ENCODE data around the gene TRIM32. TPM values are rescaled to one million over a fixed set of nuclear protein-coding genes. Genes with fewer than 3 reads are reported as not detected.

Gene TRIM32
- total RNA-seq: 11.9 and 14.4 TPM in 2 replicates

DNA sequence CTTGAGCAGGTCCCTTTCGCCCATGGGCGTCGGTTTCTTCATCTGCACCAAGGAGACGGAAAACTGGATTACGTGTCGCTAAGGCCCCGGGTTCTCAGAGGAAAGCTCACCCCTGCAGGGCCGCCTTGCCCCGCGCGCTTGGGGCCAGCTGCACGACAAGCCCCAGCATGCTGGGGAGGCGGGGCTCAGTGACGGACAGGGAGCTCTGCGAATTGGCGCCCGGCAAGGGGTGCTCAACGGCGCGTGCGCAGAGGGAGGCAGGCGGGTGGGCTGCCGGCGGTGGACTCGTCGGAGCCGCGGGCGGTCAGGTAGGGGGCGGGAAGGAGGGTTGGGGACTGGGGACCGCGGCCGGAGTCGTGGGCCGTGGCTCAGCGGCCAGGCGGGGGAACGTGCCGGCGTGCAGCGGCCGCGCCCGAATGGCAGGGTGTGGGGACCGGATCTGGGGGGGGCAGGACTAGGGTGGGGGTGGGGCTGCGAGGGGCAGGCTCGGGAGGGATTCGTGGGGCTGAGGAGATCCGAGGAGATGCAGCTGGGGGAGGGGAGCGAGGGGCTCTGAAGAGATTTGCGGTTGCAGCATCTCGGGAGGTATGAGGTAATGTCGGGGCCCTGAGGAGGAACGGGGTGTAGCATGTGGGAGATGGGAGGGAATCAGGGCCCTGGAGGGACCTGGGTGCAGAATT, at the start of gene TRIM32:
TSS of gene TRIM32 (plus strand) at position 232 of the 680 bp plus-strand sequence. CDS start 10,438 bp downstream, outside the sequence.
- no peaks in the 10 kb centered on the region for H3K36me3 Mint-ChIP-seq (ENCODE audit: low read depth)
- peak within 1 kb of the TSS; percentile 92 for H3K4me3 Mint-ChIP-seq
- H3K9me3 Mint-ChIP-seq: no peaks in the 10 kb centered on the region
- peak within 1 kb of the TSS; percentile 77 for H3K27ac Mint-ChIP-seq
- DNase-seq: peak; percentile 99
- no peaks in the 10 kb centered on the region for H3K27me3 Mint-ChIP-seq
- H3K4me1 Mint-ChIP-seq: peaks cover 43% of the 10 kb centered on the region
- intact Hi-C loops (cut with micrococcal nuclease): no loop called here

DNA sequence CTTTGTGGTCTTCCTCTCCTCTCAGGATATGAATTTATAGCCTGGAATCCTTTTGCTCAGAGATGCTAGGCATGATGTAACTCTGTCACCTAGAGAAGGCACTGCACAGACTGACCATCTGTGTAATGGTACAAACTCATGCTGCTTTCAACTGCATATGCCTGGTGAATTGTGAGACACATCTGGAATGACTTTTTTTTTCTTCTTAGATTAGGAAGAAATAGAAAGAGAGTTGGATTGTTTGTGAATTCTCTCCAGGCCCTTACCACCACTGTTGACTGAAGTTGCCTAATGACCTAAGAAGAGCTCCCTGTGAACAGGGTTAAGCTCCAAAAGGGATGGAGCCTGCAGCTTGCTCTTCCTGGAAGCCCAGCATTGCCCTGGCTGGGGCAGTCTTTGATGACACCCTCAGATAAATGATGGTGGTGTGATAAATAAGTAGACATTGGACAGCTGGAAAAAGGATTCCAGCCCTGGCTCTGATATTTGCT, 47.8 kb upstream of the TRIM32 start:
- intact Hi-C loops (cut with micrococcal nuclease): no loop called here
- no peaks in the 10 kb centered on the region for H3K36me3 Mint-ChIP-seq (ENCODE audit: low read depth)
- no peaks in the 10 kb centered on the region for H3K4me1 Mint-ChIP-seq
- no peak overlapping the region for H3K27ac Mint-ChIP-seq
- no peaks in the 10 kb centered on the region for H3K27me3 Mint-ChIP-seq
- no peak for DNase-seq
- H3K4me3 Mint-ChIP-seq: no peak overlapping the region
- H3K9me3 Mint-ChIP-seq: no peaks in the 10 kb centered on the region

GRCh38 chr9:116641292-116642059, 45.6 kb upstream of the TRIM32 start:
- H3K4me3 Mint-ChIP-seq: no peak overlapping the region
- H3K36me3 Mint-ChIP-seq (ENCODE audit: low read depth): no peaks in the 10 kb centered on the region
- H3K4me1 Mint-ChIP-seq: no peaks in the 10 kb centered on the region
- intact Hi-C loops (cut with micrococcal nuclease): no loop called here
- no peak overlapping the region for H3K27ac Mint-ChIP-seq
- no peak for DNase-seq
- H3K27me3 Mint-ChIP-seq: no peaks in the 10 kb centered on the region
- H3K9me3 Mint-ChIP-seq: no peaks in the 10 kb centered on the region

DNA sequence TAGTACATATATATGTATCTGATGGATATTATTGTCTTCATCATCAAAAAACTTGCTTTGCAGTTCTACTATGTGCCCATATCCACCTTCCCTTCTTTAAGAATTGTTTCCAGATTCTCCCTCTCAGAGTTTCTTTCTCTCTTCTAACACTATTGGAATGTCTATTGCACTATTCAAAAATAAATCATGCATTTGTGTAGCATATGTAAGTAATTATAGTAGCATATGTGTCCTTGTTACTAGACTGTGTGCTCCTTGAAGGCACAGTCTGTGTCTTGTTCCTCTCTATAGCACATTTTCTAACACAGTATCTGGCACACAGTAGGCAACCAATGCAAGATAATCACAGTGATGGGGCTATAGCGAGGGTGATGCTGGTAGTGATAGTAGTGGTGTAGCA, 43.4 kb upstream of the TRIM32 start:
- H3K9me3 Mint-ChIP-seq: no peaks in the 10 kb centered on the region
- no peak overlapping the region for H3K4me3 Mint-ChIP-seq

GRCh38 chr9:116644091-116644688, 42.9 kb upstream of the TRIM32 start:
- H3K9me3 Mint-ChIP-seq: no peaks in the 10 kb centered on the region
- H3K36me3 Mint-ChIP-seq (ENCODE audit: low read depth): no peaks in the 10 kb centered on the region
- no peak overlapping the region for H3K27ac Mint-ChIP-seq

More for the DNA sequence above, 43.4 kb upstream of the TRIM32 start:
- DNase-seq: no peak
- Mint-ChIP-seq H3K36me3 (ENCODE audit: low read depth) (no peaks in the 10 kb centered on the region), H3K27me3 (no peaks in the 10 kb centered on the region), H3K27ac (no peak overlapping the region), H3K4me1 (no peaks in the 10 kb centered on the region)
- intact Hi-C loops (cut with micrococcal nuclease): no loop called here

GRCh38 chr9:116646661-116647514, 40.2 kb upstream of the TRIM32 start:
- H3K9me3 Mint-ChIP-seq: no peaks in the 10 kb centered on the region
- H3K4me3 Mint-ChIP-seq: no peak overlapping the region
- H3K36me3 Mint-ChIP-seq (ENCODE audit: low read depth): no peaks in the 10 kb centered on the region
- H3K27me3 Mint-ChIP-seq: no peaks in the 10 kb centered on the region
- intact Hi-C loops (cut with micrococcal nuclease): no loop called here
- peak; percentile 59 for DNase-seq
- no peak overlapping the region for H3K27ac Mint-ChIP-seq
- H3K4me1 Mint-ChIP-seq: no peaks in the 10 kb centered on the region

More at GRCh38 chr9:116644091-116644688, 42.9 kb upstream of the TRIM32 start:
- Mint-ChIP-seq H3K4me1 (no peaks in the 10 kb centered on the region), H3K27me3 (no peaks in the 10 kb centered on the region), H3K4me3 (no peak overlapping the region)
- DNase-seq: no peak
- intact Hi-C loops (cut with micrococcal nuclease): no loop called here

DNA sequence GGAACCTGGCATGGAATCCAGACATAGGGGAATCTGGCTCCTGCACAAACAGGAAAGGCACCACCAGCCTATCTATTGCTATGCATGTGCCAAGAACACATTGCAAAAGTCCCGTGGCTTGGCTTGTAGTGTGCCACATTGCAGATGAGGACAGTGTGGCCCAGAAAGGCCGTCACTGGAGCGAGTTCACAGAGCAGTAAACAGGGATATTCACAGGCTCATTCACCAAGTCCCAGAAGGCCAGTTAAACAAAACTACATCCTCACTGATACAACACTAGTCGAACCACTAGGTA, 39.6 kb upstream of the TRIM32 start:
- Mint-ChIP-seq H3K4me3 (no peak overlapping the region), H3K27me3 (no peaks in the 10 kb centered on the region), H3K27ac (no peak overlapping the region), H3K36me3 (ENCODE audit: low read depth) (no peaks in the 10 kb centered on the region), H3K4me1 (no peaks in the 10 kb centered on the region), H3K9me3 (no peaks in the 10 kb centered on the region)
- no peak for DNase-seq
- intact Hi-C loops (cut with micrococcal nuclease): no loop called here

- intact Hi-C loops (cut with micrococcal nuclease): no loop called here
- H3K4me3 Mint-ChIP-seq: no peak overlapping the region
- no peaks in the 10 kb centered on the region for H3K4me1 Mint-ChIP-seq
- no peak overlapping the region for H3K27ac Mint-ChIP-seq
- DNase-seq: no peak
- no peaks in the 10 kb centered on the region for H3K36me3 Mint-ChIP-seq (ENCODE audit: low read depth)
- H3K27me3 Mint-ChIP-seq: no peaks in the 10 kb centered on the region
- H3K9me3 Mint-ChIP-seq: no peaks in the 10 kb centered on the region
These were observed 33.6 kb upstream of the TRIM32 start for GRCh38 chr9:116653348-116654058.

DNA sequence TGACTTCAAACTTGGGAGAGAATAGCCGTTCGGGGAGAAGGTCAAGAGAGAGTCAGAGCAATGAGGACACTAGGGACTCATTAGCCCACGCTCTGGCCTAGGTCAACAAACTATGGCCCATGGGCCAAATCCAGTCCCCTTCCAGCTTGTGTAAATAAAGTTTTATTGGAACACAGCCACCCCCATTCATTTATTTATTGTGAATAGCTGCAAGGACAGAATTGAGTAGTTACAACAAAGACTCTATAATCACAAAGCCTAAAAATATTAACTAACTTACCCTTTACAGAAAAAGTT, 33.1 kb upstream of the TRIM32 start:
- Mint-ChIP-seq H3K27ac (no peak overlapping the region), H3K4me1 (no peaks in the 10 kb centered on the region), H3K27me3 (no peaks in the 10 kb centered on the region), H3K36me3 (ENCODE audit: low read depth) (no peaks in the 10 kb centered on the region), H3K9me3 (no peaks in the 10 kb centered on the region), H3K4me3 (no peak overlapping the region)
- intact Hi-C loops (cut with micrococcal nuclease): no loop called here
- DNase-seq: no peak

- Mint-ChIP-seq H3K4me3 (no peak overlapping the region), H3K27me3 (no peaks in the 10 kb centered on the region), H3K36me3 (ENCODE audit: low read depth) (no peaks in the 10 kb centered on the region), H3K9me3 (no peaks in the 10 kb centered on the region), H3K4me1 (no peaks in the 10 kb centered on the region), H3K27ac (no peak overlapping the region)
- no peak for DNase-seq
- intact Hi-C loops (cut with micrococcal nuclease): no loop called here
These were observed 30.6 kb upstream of the TRIM32 start for GRCh38 chr9:116656501-116656971.

DNA sequence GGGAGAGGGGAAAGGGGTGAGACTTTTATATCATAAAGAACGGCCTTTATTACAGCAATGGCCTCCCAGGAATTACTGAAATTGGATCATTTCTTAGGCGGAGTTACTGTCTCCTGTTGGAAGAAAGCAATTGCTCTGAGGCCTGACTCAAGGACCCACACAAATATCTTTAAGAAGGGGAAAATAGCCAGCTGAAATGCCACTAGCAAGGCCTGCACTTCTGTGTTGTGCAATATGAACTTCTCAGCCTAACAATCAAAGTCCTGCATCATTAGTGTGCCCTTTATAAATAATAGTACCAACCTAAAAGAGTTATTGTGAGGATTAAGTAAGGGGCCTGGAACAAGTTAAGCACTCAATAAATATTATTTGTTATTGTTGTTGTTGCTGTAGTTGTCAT, 30.1 kb upstream of the TRIM32 start:
- intact Hi-C loops (cut with micrococcal nuclease): no loop called here
- Mint-ChIP-seq H3K27me3 (no peaks in the 10 kb centered on the region), H3K27ac (no peak overlapping the region), H3K9me3 (no peaks in the 10 kb centered on the region), H3K4me1 (no peaks in the 10 kb centered on the region), H3K36me3 (ENCODE audit: low read depth) (no peaks in the 10 kb centered on the region), H3K4me3 (no peak overlapping the region)
- DNase-seq: no peak

- intact Hi-C loops (cut with micrococcal nuclease): no loop called here
- no peaks in the 10 kb centered on the region for H3K4me1 Mint-ChIP-seq
These were observed 28.8 kb upstream of the TRIM32 start for GRCh38 chr9:116658265-116658664.

More at GRCh38 chr9:116658265-116658664, 28.8 kb upstream of the TRIM32 start:
- Mint-ChIP-seq H3K9me3 (no peaks in the 10 kb centered on the region), H3K27ac (no peak overlapping the region), H3K27me3 (no peaks in the 10 kb centered on the region), H3K36me3 (ENCODE audit: low read depth) (no peaks in the 10 kb centered on the region), H3K4me3 (no peak overlapping the region)
- no peak for DNase-seq

All from activated CD4-positive, alpha-beta T cell treated with anti-CD3 and anti-CD28 coated beads, Interleukin-2, amount 10 ng/mL, durations not matched to agents 24 days and 14 days (primary cell).